Measurements from ENCODE around the gene HMBS.
"Not testable (repeated sequence)": the region's sequence is repeated elsewhere in the genome, so short reads cannot be mapped to it uniquely, and the experiment has no call there.

The HMBS gene

GRCh38 chr11:119100994-119101758, 16.5 kb downstream of the HMBS start:
- no peak for DNase-seq (ENCODE audit: low read depth in 2 of 2)

GRCh38 chr11:119101759-119102423, 17.2 kb downstream of the HMBS start, which contains the start of gene DPAGT1:
Gene DPAGT1 (minus strand): TSS chr11:119101853. CDS start chr11:119101655, 198 bp downstream.
- peak; percentile 67 to 71 for DNase-seq (ENCODE audit: low read depth in 2 of 2)

GRCh38 chr11:119103161-119103664, 18.5 kb downstream of the HMBS start:
- not testable (repeated sequence) for DNase-seq (ENCODE audit: low read depth in 2 of 2)

- no peak for DNase-seq (ENCODE audit: low read depth in 2 of 2)
These were observed 19.1 kb downstream of the HMBS start for GRCh38 chr11:119103793-119104192.

- DNase-seq (ENCODE audit: low read depth in 2 of 2), result peak; percentile 73 to 78
These were observed 22.2 kb downstream of the HMBS start, which contains the start of gene C2CD2L for GRCh38 chr11:119106564-119107537. Gene C2CD2L (plus strand): TSS chr11:119107344. CDS start chr11:119107742, 398 bp downstream.

GRCh38 chr11:119107538-119108145, 23.0 kb downstream of the HMBS start:
- no peak for DNase-seq (ENCODE audit: low read depth in 2 of 2)

GRCh38 chr11:119108146-119108856, 23.6 kb downstream of the HMBS start:
- DNase-seq (ENCODE audit: low read depth in 2 of 2), result no peak

- no peak for DNase-seq (ENCODE audit: low read depth in 2 of 2)
These were observed 24.2 kb downstream of the HMBS start for GRCh38 chr11:119108857-119109221.

GRCh38 chr11:119109843-119110242, 25.2 kb downstream of the HMBS start:
- DNase-seq (ENCODE audit: low read depth in 2 of 2), result no peak

- DNase-seq (ENCODE audit: low read depth in 2 of 2), result no peak
These were observed 25.8 kb downstream of the HMBS start for GRCh38 chr11:119110439-119110838.

- no peak for DNase-seq (ENCODE audit: low read depth in 2 of 2)
These were observed 26.8 kb downstream of the HMBS start for GRCh38 chr11:119111361-119111925.

GRCh38 chr11:119112314-119113020, 27.8 kb downstream of the HMBS start:
- no peak for DNase-seq (ENCODE audit: low read depth in 2 of 2)

GRCh38 chr11:119113716-119114115, 29.0 kb downstream of the HMBS start:
- no peak for DNase-seq (ENCODE audit: low read depth in 2 of 2)

- DNase-seq (ENCODE audit: low read depth in 2 of 2), result no peak
These were observed 29.7 kb downstream of the HMBS start for GRCh38 chr11:119114351-119114750.

- DNase-seq (ENCODE audit: low read depth in 2 of 2), result no peak
These were observed 31.0 kb downstream of the HMBS start for GRCh38 chr11:119115484-119116234.

GRCh38 chr11:119116235-119116594, 31.5 kb downstream of the HMBS start:
- DNase-seq (ENCODE audit: low read depth in 2 of 2), result no peak

GRCh38 chr11:119116601-119117000, 31.9 kb downstream of the HMBS start:
- DNase-seq (ENCODE audit: low read depth in 2 of 2), result no peak

- no peak for DNase-seq (ENCODE audit: low read depth in 2 of 2)
These were observed 32.5 kb downstream of the HMBS start for GRCh38 chr11:119117004-119117706.

Data from stimulated activated CD8-positive, alpha-beta memory T cell treated with anti-CD3 and anti-CD28 coated beads, Interleukin-2, amount 100 ng/mL, for 1 hour (primary cell).